H4 (cell line): Measurements from ENCODE around the gene MSL2. TPM values are rescaled to one million over a fixed set of nuclear protein-coding genes. Genes with fewer than 3 reads are reported as not detected.
"Not testable (repeated sequence)": the region's sequence is repeated elsewhere in the genome, so short reads cannot be mapped to it uniquely, and the experiment has no call there.

Experiments
- DNase-seq: peaks from one replicate; pipeline ENCODE4 v3.0.0-alpha.2; 2015; ENCODE audit warnings: low spot score
- total RNA-seq: library from RNA; depleted of rRNA; stranded (reverse); fragments of >200 nt; shearing (Covaris generic); gene quantifications from 2 replicates; pipeline ENCODE4 v1.2.3, GENCODE V29; 2014; rRNA removed

Gene MSL2
- total RNA-seq: 12.7 and 38.6 TPM in 2 replicates

- no peak for DNase-seq
These were observed at the start of gene MSL2 for GRCh38 chr3:136196064-136196400. MSL2 (minus strand) TSS chr3:136196335; CDS start chr3:136195113, 1,222 bp downstream.

DNA sequence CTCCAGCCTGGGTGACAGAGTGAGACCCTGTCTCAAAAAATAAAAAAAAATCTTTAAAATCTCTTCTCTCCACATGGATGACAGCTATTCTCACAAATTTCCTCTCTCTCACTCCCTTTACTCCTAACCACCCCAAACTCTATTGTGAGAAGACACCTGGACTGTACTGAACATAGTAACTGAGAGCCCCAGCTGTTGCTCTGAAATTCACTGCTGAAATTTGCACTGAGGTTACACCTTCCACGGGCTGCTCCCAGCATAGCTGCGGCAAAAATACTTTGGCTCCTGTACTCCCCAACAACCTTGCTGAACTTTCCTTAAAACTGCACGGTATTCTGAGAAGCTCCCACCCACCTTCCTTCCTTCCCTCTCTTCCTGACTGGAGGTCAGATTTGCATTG is 49.6 kb upstream of the MSL2 start:
- no peak for DNase-seq

- DNase-seq: no peak
These were observed 43.0 kb upstream of the MSL2 start for GRCh38 chr3:136239094-136239493.

- no peak for DNase-seq
These were observed 42.0 kb upstream of the MSL2 start for GRCh38 chr3:136237961-136238649.

- DNase-seq: no peak
These were observed 41.0 kb upstream of the MSL2 start for GRCh38 chr3:136237103-136237502.

GRCh38 chr3:136236109-136236508 is 40.0 kb upstream of the MSL2 start:
- no peak for DNase-seq

DNA sequence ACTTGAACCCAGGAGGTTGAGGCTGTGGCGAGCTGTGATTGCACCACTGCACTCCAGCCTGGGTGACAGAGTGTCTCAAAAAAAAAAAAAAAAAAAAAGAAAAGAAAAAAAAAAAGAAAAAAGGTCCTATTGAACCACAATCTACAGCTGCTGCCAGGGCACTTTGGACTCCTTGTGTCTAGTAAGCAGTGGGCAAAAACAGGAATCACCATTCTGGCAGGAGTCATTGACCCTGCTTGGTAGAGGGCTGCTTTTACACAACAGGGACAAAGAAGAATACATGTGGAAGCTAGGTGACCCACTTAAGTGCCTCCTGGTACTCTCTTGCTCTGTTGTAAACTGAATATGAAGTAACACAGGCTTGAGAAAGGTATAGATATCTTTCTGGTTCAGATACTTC is 39.4 kb upstream of the MSL2 start:
- DNase-seq: no peak

DNA sequence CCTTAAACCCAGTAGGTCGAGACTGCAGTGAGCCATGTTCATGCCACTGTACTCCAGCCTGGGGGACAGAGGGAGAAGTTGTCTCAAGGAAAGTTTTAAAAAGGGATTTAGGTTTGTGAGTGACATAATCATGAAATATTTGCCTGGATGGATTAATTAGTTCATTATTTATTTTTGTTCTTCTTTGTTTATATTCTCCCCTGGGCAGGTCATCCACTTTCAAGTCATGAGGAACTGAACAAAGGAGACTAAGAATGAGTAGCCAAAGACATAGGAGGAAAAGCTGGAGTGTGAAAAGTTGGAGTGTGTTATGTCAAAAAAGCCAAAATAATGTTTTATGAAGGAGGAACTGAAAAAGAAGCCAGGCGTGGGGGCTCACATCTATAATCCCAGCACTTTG is 36.3 kb upstream of the MSL2 start:
- DNase-seq: no peak

GRCh38 chr3:136222746-136223145 is 26.6 kb upstream of the MSL2 start:
- DNase-seq: not testable (repeated sequence)

GRCh38 chr3:136211547-136211946 is 15.4 kb upstream of the MSL2 start:
- no peak for DNase-seq

GRCh38 chr3:136209921-136210320 is 13.8 kb upstream of the MSL2 start:
- DNase-seq: peak; percentile 67

DNA sequence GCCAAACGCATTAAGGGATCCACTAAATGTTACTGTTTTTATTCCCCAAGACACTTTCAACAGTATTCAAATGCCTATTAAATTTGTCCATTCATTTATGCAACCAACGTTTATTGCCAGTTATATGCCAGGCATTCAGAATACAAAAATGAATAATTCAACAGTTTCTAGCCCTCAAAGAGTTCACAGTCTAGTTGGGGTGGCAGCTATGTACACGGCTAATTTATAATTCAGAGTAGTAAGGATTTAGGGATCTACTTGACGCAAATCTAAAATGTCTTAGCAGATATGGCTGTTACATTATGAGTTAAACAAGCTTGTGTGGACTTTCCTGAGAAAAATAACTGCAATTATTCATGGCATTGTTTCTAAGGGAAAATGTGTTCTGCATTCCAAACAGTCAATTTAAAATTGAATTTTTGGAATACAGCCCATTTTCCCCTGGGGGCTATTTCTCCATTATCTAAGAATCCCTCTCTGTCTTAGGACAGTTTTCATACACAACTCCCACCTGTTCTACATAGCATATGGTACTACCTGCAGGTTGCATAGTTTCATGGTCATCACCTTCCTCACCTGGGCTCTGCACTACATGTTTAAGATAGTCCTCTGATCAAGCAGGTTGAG is 11.5 kb upstream of the MSL2 start:
- no peak for DNase-seq

DNA sequence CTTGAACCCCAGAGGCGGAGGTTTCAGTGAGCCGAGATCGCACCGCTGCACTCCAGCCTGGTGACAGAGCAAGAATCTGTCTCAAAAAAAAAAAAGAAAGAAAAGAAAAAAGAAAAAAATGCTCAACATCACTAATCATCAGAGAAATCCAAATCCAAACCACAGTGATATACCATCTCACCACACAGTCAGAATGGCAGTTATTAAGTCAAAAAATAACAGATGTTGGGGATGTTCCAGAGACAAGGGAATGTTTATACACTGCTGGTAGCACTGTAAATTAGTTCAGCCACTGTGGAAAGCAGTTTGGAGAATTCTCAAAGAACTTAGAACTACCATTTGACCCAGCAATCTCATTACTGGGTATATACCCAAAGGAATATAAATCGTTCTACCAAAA is 3.1 kb upstream of the MSL2 start:
- not testable (repeated sequence) for DNase-seq

DNA sequence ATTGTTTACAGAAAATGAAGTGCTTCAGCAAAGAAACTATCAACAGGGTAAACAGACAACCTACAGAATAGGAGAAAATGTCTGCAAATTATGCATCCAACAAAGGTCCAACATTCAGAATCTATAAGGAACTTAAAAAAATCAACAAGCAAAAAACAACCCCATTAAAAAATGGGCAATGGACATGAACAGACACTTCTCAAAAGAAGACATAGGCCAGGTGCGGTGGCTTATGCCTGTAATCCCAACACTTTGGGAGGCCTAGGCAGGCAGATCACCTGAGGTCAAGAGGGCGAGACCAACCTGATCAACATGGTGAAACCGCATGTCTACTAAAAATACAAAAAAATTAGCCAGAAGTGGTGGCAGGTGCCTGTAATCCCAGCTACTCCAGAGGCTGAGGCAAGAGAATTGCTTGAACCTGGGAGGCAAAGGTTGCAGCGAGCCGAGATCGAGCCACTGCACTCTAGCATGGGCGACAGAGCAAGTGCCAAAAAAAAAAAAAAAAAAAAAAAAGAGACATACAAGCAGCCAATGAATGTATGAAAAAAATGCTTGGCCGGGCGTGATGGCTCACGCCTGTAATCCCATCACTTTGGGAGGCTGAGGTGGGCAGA is 2.4 kb upstream of the MSL2 start:
- DNase-seq: not testable (repeated sequence)

DNA sequence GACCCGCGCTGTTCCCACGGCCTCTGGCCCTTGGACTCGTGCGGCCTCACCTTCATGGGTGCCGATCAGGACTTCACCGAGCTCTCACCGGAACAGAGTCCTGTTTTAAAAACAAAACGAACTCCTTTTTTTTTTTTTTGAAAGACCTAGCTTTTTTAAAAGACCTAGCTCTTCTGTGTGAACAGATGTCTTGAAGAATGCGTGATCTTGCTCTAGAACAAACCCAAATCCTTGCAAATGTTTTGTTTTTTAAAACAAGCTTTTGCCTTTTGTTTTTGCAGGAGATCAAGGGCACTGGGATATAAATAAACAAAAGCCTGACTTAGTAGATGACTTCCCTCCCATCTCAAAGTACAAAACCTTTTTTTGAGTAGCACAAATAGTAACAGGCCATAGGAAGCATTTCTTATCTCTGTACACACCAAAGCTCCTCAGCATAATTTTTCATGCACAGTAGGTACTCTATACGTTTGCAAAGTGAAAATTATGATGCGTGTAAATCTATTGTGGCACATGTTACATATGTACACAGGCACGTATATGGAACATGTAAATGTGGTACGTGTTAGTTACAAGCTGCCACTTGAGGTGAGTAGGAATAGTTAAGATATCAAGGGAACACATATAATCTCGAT is 1.1 kb upstream of the MSL2 start:
- no peak for DNase-seq

- peak; percentile 100 for DNase-seq
These were observed 445 bp upstream of the MSL2 start for GRCh38 chr3:136196401-136197158.

DNA sequence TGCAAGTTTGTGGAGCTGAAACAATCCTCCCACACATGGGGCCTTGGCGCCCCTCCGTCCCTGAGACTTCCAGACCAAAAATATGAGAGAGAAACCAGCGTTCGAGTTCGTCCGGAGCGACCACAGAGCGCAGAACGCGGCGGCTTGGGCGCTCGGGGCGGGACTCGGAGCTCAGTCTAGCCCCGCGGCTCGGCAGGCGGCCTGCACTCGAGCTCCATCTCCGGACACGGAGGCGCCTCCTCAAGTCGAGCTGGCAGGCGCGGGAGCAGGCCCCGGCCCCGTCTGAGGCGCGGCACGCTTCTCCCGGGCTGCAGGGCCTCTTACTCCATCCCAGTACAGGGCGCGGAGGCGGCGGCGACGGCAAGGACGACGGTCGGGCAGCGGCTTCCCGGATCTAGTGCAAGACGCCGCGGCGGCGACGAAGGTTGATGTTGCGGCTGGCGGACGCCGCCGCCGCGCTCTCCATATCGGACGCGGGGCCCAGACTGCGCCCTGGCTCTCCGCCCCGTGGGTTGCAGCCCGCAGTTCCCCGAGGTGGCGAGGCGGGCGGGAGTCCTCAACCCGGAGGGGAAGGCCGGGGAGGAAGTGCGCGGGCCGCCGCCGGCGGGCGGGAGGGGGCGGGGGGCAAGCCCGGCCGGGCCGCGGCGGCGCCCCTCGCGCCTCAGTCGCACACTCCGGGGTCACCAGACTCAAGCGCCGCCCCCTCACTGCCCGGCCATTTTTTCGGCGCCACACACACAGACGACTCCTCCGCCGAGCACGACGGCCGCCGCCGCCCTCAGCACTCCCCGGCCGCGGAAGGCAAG is 674 bp downstream of the MSL2 start:
- DNase-seq: peak; percentile 68

DNA sequence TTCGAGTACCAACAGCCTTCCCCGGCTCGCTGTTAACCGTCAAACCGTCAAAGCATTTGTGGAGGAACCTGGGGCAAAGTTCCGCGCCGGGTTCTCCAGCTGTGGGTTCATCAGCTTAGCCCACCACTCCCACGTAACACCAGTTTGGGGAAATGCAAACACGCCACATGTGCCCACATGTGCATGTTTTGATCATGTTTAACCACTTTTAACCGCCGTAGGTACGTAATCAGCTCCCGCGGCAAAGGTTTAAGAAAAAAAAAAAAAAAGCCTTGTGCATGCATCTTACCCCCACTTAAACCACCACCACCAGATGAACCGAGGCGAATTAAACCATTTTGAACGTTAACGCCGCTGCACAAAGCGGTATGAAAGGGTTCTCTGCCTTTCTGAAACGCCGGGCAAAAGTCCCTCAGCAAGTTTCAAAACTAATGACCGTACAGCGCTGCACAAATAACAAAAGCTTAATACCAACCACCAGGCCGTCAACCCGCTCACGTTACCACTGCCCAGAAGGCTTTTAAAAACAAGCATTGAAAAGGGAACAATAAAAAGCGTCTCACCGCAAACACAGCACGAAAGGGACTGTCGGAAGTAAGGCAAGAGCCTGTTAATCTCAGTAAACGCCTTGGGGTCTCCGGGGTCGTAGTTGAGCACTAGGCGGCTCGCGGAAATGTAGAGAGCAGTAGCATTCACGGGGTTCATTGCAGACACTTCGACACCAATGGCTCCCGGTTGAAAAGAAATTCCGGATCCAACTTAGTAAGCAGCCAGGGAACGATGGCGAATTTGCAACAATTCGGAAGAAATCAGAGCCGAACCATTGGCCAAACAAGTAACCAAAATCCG is 1.5 kb downstream of the MSL2 start:
- no peak for DNase-seq

GRCh38 chr3:136193278-136194054 is 2.7 kb downstream of the MSL2 start:
- no peak for DNase-seq
